HepG2 (cell line): ENCODE results near the gene GPBAR1. TPM values are rescaled to one million over a fixed set of nuclear protein-coding genes. Genes with fewer than 3 reads are reported as not detected.

Experiments used
- ASH2L ChIP-seq: fragments of 300-600, 200-600 bp; sonication (generic); IDR thresholded peaks from 2 replicates; pipeline ENCODE4 v1.7.0; 2017; ENCODE audit warnings: low read depth, mild to moderate bottlenecking, moderate library complexity, mixed read lengths, low read length; ENCODE audit not compliant: insufficient read length
- ELF1 ChIP-seq: sonication (generic); formaldehyde crosslinking; IDR thresholded peaks from 2 replicates; pipeline ENCODE4 v1.4.0; 2020; ENCODE audit warnings: missing genetic modification reagents
- PPARG ChIP-seq: conservative IDR thresholded peaks from 2 replicates; pipeline ENCODE4 v1.6.1; 2016; ENCODE audit warnings: missing biosample characterization, missing genetic modification reagents
- RFXAP ChIP-seq: sonication (generic); formaldehyde crosslinking; IDR thresholded peaks from 2 replicates; pipeline ENCODE4 v1.4.0; 2020; ENCODE audit warnings: missing genetic modification reagents, borderline replicate concordance
- RXRA ChIP-seq: sonication (generic); formaldehyde crosslinking; IDR thresholded peaks from 2 replicates; pipeline ENCODE4 v1.5.1; 2020; ENCODE audit warnings: missing genetic modification reagents
- TEAD3 ChIP-seq: optimal IDR thresholded peaks from 2 replicates; pipeline ENCODE3; 2016; ENCODE audit warnings: borderline replicate concordance
- ZEB1 ChIP-seq: IDR thresholded peaks from 2 replicates; pipeline ENCODE4 v1.6.1; 2012; ENCODE audit warnings: mild to moderate bottlenecking, low read depth, inconsistent platforms; ENCODE audit not compliant: insufficient replicate concordance
- ZMYM2 ChIP-seq: sonication (generic); formaldehyde crosslinking; IDR thresholded peaks from 2 replicates; pipeline ENCODE4 v1.8.0; 2022; ENCODE audit warnings: mild to moderate bottlenecking, missing genetic modification reagents
- ZNF547 ChIP-seq: sonication (generic); formaldehyde crosslinking; IDR thresholded peaks from 2 replicates; pipeline ENCODE4 v1.5.1; 2020; ENCODE audit warnings: mild to moderate bottlenecking, missing genetic modification reagents
- ZNF552 ChIP-seq: sonication (generic); formaldehyde crosslinking; IDR thresholded peaks from 2 replicates; pipeline ENCODE4 v1.9.0; 2022; ENCODE audit warnings: missing genetic modification reagents, mild to moderate bottlenecking, borderline replicate concordance
- ZNF564 ChIP-seq: sonication (generic); formaldehyde crosslinking; IDR thresholded peaks from 2 replicates; pipeline ENCODE4 v1.8.1; 2023; ENCODE audit warnings: mild to moderate bottlenecking, missing genetic modification reagents
- polyA plus RNA-seq, 8 experiments: library from polyadenylated mRNA; depleted of rRNA in 3 of 8; stranded (reverse) in 7 of 8; unstranded in 1 of 8; fragments of >200 nt; fragmentation: Illumina TruSeq in 4 of 8; extraction: Trizol in 4 of 8; gene quantifications; 2 replicates each; pipeline versions ENCODE4 v1.2.1 to v1.2.3, GENCODE V29; 2011 to 2016; ENCODE audit warnings: low read depth in 4 of 8, missing spikeins in 1 of 8, mixed read lengths in 1 of 8; ENCODE audit not compliant: insufficient read depth in 1 of 8
- total RNA-seq, 5 experiments: library from RNA; depleted of rRNA; stranded (reverse); fragments of >200 nt; fragmentation: Illumina TruSeq; extraction: Trizol; gene quantifications; 2 replicates each; pipeline ENCODE4 v1.2.3, GENCODE V29; 2016; ENCODE audit warnings: low read depth in 1 of 5
- TF ChIP-seq, protein P1 (sequence below): sonication (generic); formaldehyde crosslinking; IDR thresholded peaks from one replicate; pipeline ENCODE4 v1.5.1; 2020; ENCODE audit warnings: mild to moderate bottlenecking, missing genetic modification reagents; ENCODE audit errors: not compliant biosample characterization
- TF ChIP-seq, protein P2 (sequence below): IDR thresholded peaks from 2 replicates; pipeline ENCODE4 v1.6.1; 2016; ENCODE audit warnings: low read depth
- TF ChIP-seq, protein P3 (sequence below): sonication (generic); formaldehyde crosslinking; IDR thresholded peaks from 2 replicates; pipeline ENCODE4 v1.4.0; 2020; ENCODE audit warnings: missing genetic modification reagents, mild to moderate bottlenecking, borderline replicate concordance
- TF ChIP-seq, protein P4 (sequence below): sonication (generic); formaldehyde crosslinking; IDR thresholded peaks from 2 replicates; pipeline ENCODE4 v1.4.0; 2020; ENCODE audit warnings: missing genetic modification reagents

GPBAR1 gene
- total and polyA plus RNA-seq, 2 of the 13 experiments (the other 11 are each of a cell fraction or from before 2014, with no cell fraction given) = 0.05 to 0.09 TPM

DNA sequence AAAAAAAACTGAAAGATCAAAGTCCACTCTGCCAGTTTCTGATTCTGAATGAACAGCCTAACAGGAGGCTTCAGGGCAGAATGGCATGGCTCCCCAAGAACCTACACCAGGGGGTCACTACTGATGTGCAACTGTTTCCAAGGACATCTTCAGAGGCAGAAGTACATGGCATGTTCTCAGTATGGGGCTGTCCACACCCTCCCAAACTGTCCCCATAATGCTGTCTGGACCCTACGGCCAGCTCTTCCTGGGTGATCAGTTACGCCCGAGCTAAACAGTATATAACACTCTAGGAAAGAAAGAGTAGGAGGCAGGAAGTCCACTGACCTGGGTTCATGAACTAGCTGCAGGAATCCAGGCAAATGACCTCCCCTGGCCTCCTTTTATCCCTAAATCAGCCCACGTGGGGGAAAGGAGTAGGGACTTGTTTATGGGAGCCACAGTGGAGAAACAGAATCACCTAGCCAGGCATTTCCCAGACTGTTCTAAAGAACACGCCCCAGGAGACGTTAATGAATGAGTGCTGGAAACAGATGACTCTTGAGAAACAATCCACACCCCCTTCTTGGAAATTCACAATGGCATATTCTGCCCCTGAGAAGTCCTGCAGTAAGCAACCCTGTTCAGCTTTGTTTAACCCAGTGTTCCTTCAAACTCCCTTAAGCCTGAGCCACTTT, 29.0 kb downstream of the GPBAR1 start (continued):
- TF ChIP-seq, protein P1, sequence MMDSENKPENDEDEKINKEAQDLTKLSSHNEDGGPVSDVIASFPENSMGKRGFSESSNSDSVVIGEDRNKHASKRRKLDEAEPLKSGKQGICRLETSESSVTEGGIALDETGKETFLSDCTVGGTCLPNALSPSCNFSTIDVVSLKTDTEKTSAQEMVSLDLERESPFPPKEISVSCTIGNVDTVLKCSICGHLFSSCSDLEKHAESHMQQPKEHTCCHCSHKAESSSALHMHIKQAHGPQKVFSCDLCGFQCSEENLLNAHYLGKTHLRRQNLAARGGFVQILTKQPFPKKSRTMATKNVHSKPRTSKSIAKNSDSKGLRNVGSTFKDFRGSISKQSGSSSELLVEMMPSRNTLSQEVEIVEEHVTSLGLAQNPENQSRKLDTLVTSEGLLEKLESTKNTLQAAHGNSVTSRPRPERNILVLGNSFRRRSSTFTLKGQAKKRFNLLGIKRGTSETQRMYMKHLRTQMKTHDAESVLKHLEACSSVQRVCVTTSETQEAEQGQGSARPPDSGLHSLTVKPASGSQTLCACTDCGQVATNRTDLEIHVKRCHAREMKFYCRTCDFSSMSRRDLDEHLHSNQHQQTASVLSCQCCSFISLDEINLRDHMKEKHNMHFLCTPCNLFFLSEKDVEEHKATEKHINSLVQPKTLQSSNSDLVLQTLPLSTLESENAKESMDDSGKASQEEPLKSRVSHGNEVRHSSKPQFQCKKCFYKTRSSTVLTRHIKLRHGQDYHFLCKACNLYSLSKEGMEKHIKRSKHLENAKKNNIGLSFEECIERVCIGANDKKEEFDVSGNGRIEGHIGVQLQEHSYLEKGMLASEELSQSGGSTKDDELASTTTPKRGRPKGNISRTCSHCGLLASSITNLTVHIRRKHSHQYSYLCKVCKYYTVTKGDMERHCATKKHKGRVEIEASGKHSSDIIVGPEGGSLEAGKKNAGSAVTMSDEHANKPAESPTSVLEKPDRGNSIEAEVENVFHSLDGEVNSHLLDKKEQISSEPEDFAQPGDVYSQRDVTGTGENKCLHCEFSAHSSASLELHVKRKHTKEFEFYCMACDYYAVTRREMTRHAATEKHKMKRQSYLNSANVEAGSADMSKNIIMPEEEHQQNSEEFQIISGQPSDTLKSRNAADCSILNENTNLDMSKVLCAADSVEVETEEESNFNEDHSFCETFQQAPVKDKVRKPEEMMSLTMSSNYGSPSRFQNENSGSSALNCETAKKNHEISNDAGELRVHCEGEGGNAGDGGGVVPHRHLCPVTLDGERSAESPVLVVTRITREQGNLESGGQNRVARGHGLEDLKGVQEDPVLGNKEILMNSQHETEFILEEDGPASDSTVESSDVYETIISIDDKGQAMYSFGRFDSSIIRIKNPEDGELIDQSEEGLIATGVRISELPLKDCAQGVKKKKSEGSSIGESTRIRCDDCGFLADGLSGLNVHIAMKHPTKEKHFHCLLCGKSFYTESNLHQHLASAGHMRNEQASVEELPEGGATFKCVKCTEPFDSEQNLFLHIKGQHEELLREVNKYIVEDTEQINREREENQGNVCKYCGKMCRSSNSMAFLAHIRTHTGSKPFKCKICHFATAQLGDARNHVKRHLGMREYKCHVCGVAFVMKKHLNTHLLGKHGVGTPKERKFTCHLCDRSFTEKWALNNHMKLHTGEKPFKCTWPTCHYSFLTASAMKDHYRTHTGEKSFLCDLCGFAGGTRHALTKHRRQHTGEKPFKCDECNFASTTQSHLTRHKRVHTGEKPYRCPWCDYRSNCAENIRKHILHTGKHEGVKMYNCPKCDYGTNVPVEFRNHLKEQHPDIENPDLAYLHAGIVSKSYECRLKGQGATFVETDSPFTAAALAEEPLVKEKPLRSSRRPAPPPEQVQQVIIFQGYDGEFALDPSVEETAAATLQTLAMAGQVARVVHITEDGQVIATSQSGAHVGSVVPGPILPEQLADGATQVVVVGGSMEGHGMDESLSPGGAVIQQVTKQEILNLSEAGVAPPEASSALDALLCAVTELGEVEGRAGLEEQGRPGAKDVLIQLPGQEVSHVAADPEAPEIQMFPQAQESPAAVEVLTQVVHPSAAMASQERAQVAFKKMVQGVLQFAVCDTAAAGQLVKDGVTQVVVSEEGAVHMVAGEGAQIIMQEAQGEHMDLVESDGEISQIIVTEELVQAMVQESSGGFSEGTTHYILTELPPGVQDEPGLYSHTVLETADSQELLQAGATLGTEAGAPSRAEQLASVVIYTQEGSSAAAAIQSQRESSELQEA (CRISPR knock-in tag) = peak; percentile 70
- no peak for TF ChIP-seq PPARG (CRISPR knock-in tag)
- peak; percentile 39; the same call in 1 of the 2 replicates for TF ChIP-seq ELF1 (CRISPR knock-in tag)
- TF ChIP-seq, protein P2, sequence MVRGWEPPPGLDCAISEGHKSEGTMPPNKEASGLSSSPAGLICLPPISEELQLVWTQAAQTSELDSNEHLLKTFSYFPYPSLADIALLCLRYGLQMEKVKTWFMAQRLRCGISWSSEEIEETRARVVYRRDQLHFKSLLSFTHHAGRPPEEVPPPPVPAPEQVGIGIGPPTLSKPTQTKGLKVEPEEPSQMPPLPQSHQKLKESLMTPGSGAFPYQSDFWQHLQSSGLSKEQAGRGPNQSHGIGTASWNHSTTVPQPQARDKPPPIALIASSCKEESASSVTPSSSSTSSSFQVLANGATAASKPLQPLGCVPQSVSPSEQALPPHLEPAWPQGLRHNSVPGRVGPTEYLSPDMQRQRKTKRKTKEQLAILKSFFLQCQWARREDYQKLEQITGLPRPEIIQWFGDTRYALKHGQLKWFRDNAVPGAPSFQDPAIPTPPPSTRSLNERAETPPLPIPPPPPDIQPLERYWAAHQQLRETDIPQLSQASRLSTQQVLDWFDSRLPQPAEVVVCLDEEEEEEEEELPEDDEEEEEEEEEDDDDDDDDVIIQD (CRISPR knock-in tag) = no peak
- TF ChIP-seq TEAD3 (CRISPR knock-in tag) = peak; percentile 76
- TF ChIP-seq ZNF547 = peak; percentile 26; the same call in 1 of the 2 replicates
- no peak for TF ChIP-seq ZEB1
- TF ChIP-seq, protein P3, sequence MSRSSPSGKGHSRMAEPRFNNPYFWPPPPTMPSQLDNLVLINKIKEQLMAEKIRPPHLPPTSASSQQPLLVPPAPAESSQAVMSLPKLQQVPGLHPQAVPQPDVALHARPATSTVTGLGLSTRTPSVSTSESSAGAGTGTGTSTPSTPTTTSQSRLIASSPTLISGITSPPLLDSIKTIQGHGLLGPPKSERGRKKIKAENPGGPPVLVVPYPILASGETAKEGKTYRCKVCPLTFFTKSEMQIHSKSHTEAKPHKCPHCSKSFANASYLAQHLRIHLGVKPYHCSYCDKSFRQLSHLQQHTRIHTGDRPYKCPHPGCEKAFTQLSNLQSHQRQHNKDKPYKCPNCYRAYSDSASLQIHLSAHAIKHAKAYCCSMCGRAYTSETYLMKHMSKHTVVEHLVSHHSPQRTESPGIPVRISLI (CRISPR knock-in tag) = peak; percentile 99
- TF ChIP-seq ZMYM2 (CRISPR knock-in tag) = 0 out of 2 replicates have a peak, but pooled peaks have one; percentile 56
- peak; percentile 60; the same call in 1 of the 2 replicates for TF ChIP-seq RFXAP (CRISPR knock-in tag)
- peak; percentile 65 for TF ChIP-seq ASH2L
- 0 out of 2 replicates have a peak, but pooled peaks have one; percentile 11 for TF ChIP-seq ZNF564 (CRISPR knock-in tag)
- TF ChIP-seq, protein P4, sequence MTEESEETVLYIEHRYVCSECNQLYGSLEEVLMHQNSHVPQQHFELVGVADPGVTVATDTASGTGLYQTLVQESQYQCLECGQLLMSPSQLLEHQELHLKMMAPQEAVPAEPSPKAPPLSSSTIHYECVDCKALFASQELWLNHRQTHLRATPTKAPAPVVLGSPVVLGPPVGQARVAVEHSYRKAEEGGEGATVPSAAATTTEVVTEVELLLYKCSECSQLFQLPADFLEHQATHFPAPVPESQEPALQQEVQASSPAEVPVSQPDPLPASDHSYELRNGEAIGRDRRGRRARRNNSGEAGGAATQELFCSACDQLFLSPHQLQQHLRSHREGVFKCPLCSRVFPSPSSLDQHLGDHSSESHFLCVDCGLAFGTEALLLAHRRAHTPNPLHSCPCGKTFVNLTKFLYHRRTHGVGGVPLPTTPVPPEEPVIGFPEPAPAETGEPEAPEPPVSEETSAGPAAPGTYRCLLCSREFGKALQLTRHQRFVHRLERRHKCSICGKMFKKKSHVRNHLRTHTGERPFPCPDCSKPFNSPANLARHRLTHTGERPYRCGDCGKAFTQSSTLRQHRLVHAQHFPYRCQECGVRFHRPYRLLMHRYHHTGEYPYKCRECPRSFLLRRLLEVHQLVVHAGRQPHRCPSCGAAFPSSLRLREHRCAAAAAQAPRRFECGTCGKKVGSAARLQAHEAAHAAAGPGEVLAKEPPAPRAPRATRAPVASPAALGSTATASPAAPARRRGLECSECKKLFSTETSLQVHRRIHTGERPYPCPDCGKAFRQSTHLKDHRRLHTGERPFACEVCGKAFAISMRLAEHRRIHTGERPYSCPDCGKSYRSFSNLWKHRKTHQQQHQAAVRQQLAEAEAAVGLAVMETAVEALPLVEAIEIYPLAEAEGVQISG (CRISPR knock-in tag) = peak; percentile 58; the same call in 1 of the 2 replicates
- TF ChIP-seq RXRA (CRISPR knock-in tag) = peak; percentile 83; the same call in 1 of the 2 replicates
- TF ChIP-seq ZNF552 (CRISPR knock-in tag) = no peak
